ENCODE results near the gene PLPP1.

PLPP1 gene

GRCh38 chr5:55463613-55464012, 71.2 kb downstream of the PLPP1 start:
- H3K36me3 ChIP-seq = no peaks in the 10 kb centered on the region
- no peaks in the 10 kb centered on the region for H3K27me3 ChIP-seq
- no peaks in the 10 kb centered on the region for H3K9me3 ChIP-seq
- no peak overlapping the region for H3K4me3 ChIP-seq (ENCODE audit: low read depth, low read length)
- TF ChIP-seq, protein P1, sequence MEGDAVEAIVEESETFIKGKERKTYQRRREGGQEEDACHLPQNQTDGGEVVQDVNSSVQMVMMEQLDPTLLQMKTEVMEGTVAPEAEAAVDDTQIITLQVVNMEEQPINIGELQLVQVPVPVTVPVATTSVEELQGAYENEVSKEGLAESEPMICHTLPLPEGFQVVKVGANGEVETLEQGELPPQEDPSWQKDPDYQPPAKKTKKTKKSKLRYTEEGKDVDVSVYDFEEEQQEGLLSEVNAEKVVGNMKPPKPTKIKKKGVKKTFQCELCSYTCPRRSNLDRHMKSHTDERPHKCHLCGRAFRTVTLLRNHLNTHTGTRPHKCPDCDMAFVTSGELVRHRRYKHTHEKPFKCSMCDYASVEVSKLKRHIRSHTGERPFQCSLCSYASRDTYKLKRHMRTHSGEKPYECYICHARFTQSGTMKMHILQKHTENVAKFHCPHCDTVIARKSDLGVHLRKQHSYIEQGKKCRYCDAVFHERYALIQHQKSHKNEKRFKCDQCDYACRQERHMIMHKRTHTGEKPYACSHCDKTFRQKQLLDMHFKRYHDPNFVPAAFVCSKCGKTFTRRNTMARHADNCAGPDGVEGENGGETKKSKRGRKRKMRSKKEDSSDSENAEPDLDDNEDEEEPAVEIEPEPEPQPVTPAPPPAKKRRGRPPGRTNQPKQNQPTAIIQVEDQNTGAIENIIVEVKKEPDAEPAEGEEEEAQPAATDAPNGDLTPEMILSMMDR (IDR thresholded peaks at IDR 0.05; ENCODE audit: low read depth, low read length) = no peak
- H3K4me1 ChIP-seq = no peaks in the 10 kb centered on the region
- DNase-seq = no peak

DNA sequence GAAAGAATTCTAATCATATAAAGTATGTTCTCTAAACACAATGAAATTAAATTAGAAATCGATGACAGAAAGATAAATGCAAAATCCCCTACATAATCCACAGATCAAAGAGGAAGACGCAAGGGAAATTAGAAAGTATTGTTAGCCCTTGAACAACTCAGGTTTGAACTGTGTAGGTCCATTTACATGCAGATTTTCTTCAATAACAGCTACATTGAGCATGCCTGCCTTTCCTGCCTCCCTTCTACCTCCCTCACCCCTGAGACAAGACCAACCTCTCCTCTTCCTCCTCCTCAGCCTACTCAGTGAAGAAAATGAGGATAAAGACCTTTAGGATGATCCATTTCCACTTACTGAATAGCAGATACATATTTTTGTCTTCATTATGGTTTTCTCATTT, 75.2 kb downstream of the PLPP1 start:
- H3K27me3 ChIP-seq = no peaks in the 10 kb centered on the region
- H3K4me1 ChIP-seq = no peaks in the 10 kb centered on the region
- no peaks in the 10 kb centered on the region for H3K36me3 ChIP-seq
- TF ChIP-seq, protein P1 (IDR thresholded peaks at IDR 0.05; ENCODE audit: low read depth, low read length) = no peak
- no peak for DNase-seq
- H3K4me3 ChIP-seq (ENCODE audit: low read depth, low read length) = no peak overlapping the region
- H3K9me3 ChIP-seq = no peaks in the 10 kb centered on the region

DNA sequence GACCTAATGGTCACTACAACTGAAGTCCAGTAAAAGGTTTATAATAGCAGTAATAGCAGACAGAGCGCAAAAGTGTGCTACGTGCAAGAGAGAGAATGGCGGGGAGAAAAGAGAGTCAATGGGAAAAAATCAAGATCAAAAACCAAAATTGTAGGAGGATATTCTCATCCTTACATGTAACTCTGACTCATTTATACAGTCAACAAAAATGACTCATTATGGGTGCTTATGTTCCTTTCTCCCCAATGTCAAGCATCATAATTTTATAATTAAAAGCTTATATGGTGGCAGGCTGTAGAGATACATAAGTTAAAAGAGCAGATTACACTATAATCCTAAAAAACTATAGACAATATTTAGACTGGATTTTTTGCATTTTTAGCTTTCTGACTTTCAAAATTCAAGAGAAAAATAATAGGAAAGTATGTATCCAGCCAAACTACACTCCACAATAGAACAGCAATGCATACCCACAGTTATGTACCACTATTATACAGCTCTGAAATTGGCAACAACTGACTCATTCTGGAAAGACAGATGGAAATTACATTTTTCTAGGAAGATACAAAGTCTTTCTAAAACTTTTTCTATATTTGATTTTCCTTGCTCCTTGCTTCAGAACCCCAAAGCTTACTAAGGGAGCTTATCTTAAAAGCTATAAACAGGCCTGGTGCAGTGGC, 78.4 kb downstream of the PLPP1 start:
- no peaks in the 10 kb centered on the region for H3K36me3 ChIP-seq
- H3K4me1 ChIP-seq = no peaks in the 10 kb centered on the region
- no peaks in the 10 kb centered on the region for H3K9me3 ChIP-seq
- DNase-seq = no peak
- no peak overlapping the region for H3K4me3 ChIP-seq (ENCODE audit: low read depth, low read length)
- TF ChIP-seq, protein P1 (IDR thresholded peaks at IDR 0.05; ENCODE audit: low read depth, low read length) = no peak
- H3K27me3 ChIP-seq = no peaks in the 10 kb centered on the region

DNA sequence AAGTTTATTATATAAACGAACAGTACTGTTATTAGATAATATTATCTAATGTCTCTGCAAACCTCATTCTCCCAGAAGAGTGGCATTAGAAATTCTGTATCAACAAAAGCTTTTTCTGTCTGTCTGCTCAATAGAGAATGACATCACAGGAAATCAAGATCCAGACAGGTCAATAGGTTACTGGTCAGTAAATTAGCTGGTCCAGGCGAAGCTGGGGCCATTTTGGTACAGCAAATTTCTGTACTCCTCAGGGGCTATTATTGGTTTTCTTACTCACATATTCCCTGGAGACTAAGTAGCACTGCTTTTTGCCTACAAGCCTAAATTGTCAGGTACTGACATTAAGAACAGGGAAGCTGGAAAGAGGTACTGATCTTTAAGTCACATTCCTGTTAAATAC, 80.5 kb downstream of the PLPP1 start:
- Histone ChIP-seq H3K27me3 (no peaks in the 10 kb centered on the region), H3K36me3 (no peaks in the 10 kb centered on the region), H3K4me3 (ENCODE audit: low read depth, low read length) (no peak overlapping the region), H3K4me1 (no peaks in the 10 kb centered on the region), H3K9me3 (no peaks in the 10 kb centered on the region)
- TF ChIP-seq, protein P1 (IDR thresholded peaks at IDR 0.05; ENCODE audit: low read depth, low read length) = no peak
- no peak for DNase-seq

GRCh38 chr5:55453211-55453610, 81.6 kb downstream of the PLPP1 start:
- Histone ChIP-seq H3K4me3 (ENCODE audit: low read depth, low read length) (no peak overlapping the region), H3K36me3 (no peaks in the 10 kb centered on the region), H3K9me3 (no peaks in the 10 kb centered on the region), H3K4me1 (no peaks in the 10 kb centered on the region), H3K27me3 (no peaks in the 10 kb centered on the region)
- TF ChIP-seq, protein P1 (IDR thresholded peaks at IDR 0.05; ENCODE audit: low read depth, low read length) = no peak
- no peak for DNase-seq

GRCh38 chr5:55451976-55452375, 82.8 kb downstream of the PLPP1 start:
- no peak overlapping the region for H3K4me3 ChIP-seq (ENCODE audit: low read depth, low read length)
- no peak for DNase-seq
- no peaks in the 10 kb centered on the region for H3K9me3 ChIP-seq
- no peaks in the 10 kb centered on the region for H3K4me1 ChIP-seq
- H3K27me3 ChIP-seq = no peaks in the 10 kb centered on the region
- TF ChIP-seq, protein P1 (IDR thresholded peaks at IDR 0.05; ENCODE audit: low read depth, low read length) = no peak
- H3K36me3 ChIP-seq = no peaks in the 10 kb centered on the region

Data from BE2C (cell line).